Peyer's patch (tissue), 4 donors: ENCODE measurements around the gene NFATC3. TPM values are rescaled to one million over a fixed set of nuclear protein-coding genes. Genes with fewer than 3 reads are reported as not detected.

Experiments used
- DNase-seq, 3 donors: peaks; one replicate each; pipeline ENCODE4 v3.0.0-alpha.2; 2017 to 2019
- H3K27ac ChIP-seq, 4 donors: fragments of 200-600 bp; sonication (generic); one replicate each; pipeline ENCODE4 v1.5.1; 2016 to 2019
- H3K27me3 ChIP-seq, 2 donors: fragments of 200-600 bp; sonication (generic); one replicate each; pipeline ENCODE4 v1.5.1; 2019
- H3K36me3 ChIP-seq, 3 donors: fragments of 200-600 bp; sonication (generic); one replicate each; pipeline ENCODE4 v1.5.1; 2016 to 2019
- H3K4me1 ChIP-seq, 4 donors: fragments of 200-600 bp; sonication (generic); one replicate each; pipeline ENCODE4 v1.5.1; 2016 to 2019
- H3K4me3 ChIP-seq, 4 donors: fragments of 200-600 bp; sonication (generic); 1 replicate in 3 of 4; 2 replicates in 1 of 4; pipeline ENCODE4 v1.5.1; 2016 to 2019; ENCODE audit warnings: mild to moderate bottlenecking in 1 of 4
- H3K9me3 ChIP-seq, 4 donors: fragments of 200-600 bp; sonication (generic); one replicate each; pipeline ENCODE4 v1.5.1; 2016 to 2019; ENCODE audit warnings: mild to moderate bottlenecking in 1 of 4
- CTCF ChIP-seq, 6 experiments: fragments of 450-650 bp in 4 of 6; fragments of 200-600 bp in 2 of 6; sonication (generic) in 1 of 6; IDR thresholded peaks; one replicate each; pipeline ENCODE4 v1.5.1; 2017 to 2019; ENCODE audit warnings: antibody characterized with exemption in 6 of 6, mild to moderate bottlenecking in 3 of 6, moderate library complexity in 1 of 6
- POLR2A ChIP-seq, 2 donors: fragments of 450-650 bp; IDR thresholded peaks; one replicate each; pipeline ENCODE4 v1.5.1; 2017; ENCODE audit warnings: antibody characterized with exemption in 2 of 2, mild to moderate bottlenecking in 2 of 2, moderate library complexity in 2 of 2
- total RNA-seq, 4 donors: library from RNA; depleted of rRNA; stranded (reverse); fragments of >200 nt; gene quantifications; one replicate each; pipeline ENCODE4 v1.1.0, GENCODE V29; 2016

Gene NFATC3
- total RNA-seq, 4 donors from 2014 or later, result 40.5 to 72.0 (median 61.0) TPM

GRCh38 chr16:68244481-68244902 is 159.3 kb downstream of the NFATC3 start:
- H3K4me1 ChIP-seq, result peaks cover 0 to 40% (median 6%) of the 10 kb centered on the region in 4 donors
- H3K4me3 ChIP-seq, result peak overlapping the region; percentile 75 to 96 (median 89)
- no peak for DNase-seq
- H3K27ac ChIP-seq, result peak overlapping the region; percentile 51 to 81 (median 56)
- TF ChIP-seq POLR2A (IDR thresholded peaks at IDR 0.05) (no peak), CTCF (IDR thresholded peaks at IDR 0.05) (no peak)
- no peaks in the 10 kb centered on the region for H3K9me3 ChIP-seq
- H3K27me3 ChIP-seq, result no peaks in the 10 kb centered on the region
- peaks cover 0 to 4% (median 0%) of the 10 kb centered on the region in 3 donors for H3K36me3 ChIP-seq

GRCh38 chr16:68244903-68245853 is 160.0 kb downstream of the NFATC3 start, which contains the start of gene PLA2G15:
Gene PLA2G15, plus strand, starts transcription at chr16:68245373. Its CDS starts 54 bp downstream, at chr16:68245427.
- peak; percentile 95 to 98 (median 97) for DNase-seq
- H3K9me3 ChIP-seq, result no peaks in the 10 kb centered on the region
- no peaks in the 10 kb centered on the region for H3K27me3 ChIP-seq
- peak within 1 kb of the TSS; percentile 51 to 81 (median 56) for H3K27ac ChIP-seq
- H3K4me3 ChIP-seq, result peak within 1 kb of the TSS; percentile 75 to 96 (median 89)
- TF ChIP-seq POLR2A (IDR thresholded peaks at IDR 0.05), result peak in 1 of 2 donors; percentile 53
- TF ChIP-seq CTCF (IDR thresholded peaks at IDR 0.05), result peak in 1 of 6 experiments; percentile 7
- H3K36me3 ChIP-seq, result peaks cover 0 to 5% (median 0%) of the 10 kb centered on the region in 3 donors
- H3K4me1 ChIP-seq, result peaks cover 0 to 34% (median 4%) of the 10 kb centered on the region in 4 donors

- H3K4me3 ChIP-seq, result peak overlapping the region in 3 of 4 donors; percentile 75 to 96 (median 93)
- peaks cover 0 to 14% (median 0%) of the 10 kb centered on the region in 3 donors for H3K36me3 ChIP-seq
- no peaks in the 10 kb centered on the region for H3K9me3 ChIP-seq
- H3K4me1 ChIP-seq, result peaks cover 0 to 32% (median 4%) of the 10 kb centered on the region in 4 donors
- no peak for TF ChIP-seq POLR2A (IDR thresholded peaks at IDR 0.05)
- no peak for TF ChIP-seq CTCF (IDR thresholded peaks at IDR 0.05)
- no peaks in the 10 kb centered on the region for H3K27me3 ChIP-seq
- no peak for DNase-seq
- H3K27ac ChIP-seq, result no peak overlapping the region
Observed at GRCh38 chr16:68246121-68246520, 161.0 kb downstream of the NFATC3 start.

GRCh38 chr16:68246666-68247065 is 161.5 kb downstream of the NFATC3 start:
- Histone ChIP-seq H3K27ac (no peak overlapping the region), H3K27me3 (no peaks in the 10 kb centered on the region), H3K36me3 (peaks cover 0 to 18% (median 0%) of the 10 kb centered on the region in 3 donors), H3K4me1 (peaks cover 0 to 32% (median 4%) of the 10 kb centered on the region in 4 donors), H3K4me3 (peak overlapping the region in 2 of 4 donors; percentile 12 to 93), H3K9me3 (no peaks in the 10 kb centered on the region)
- peak in 1 of 3 donors; percentile 49 for DNase-seq
- no peak for TF ChIP-seq CTCF (IDR thresholded peaks at IDR 0.05)
- TF ChIP-seq POLR2A (IDR thresholded peaks at IDR 0.05), result peak in 1 of 2 donors; percentile 8

- no peak for TF ChIP-seq CTCF (IDR thresholded peaks at IDR 0.05)
- no peak for TF ChIP-seq POLR2A (IDR thresholded peaks at IDR 0.05)
- Histone ChIP-seq H3K4me3 (no peak overlapping the region), H3K27me3 (no peaks in the 10 kb centered on the region), H3K36me3 (peaks cover 0 to 22% (median 0%) of the 10 kb centered on the region in 3 donors), H3K27ac (peak overlapping the region in 1 of 4 donors; percentile 7), H3K9me3 (no peaks in the 10 kb centered on the region), H3K4me1 (peaks cover 0 to 32% (median 4%) of the 10 kb centered on the region in 4 donors)
- no peak for DNase-seq
Observed at GRCh38 chr16:68247400-68247799, 162.2 kb downstream of the NFATC3 start.
